Endothelial cell of umbilical vein (primary cell): ENCODE data around the gene CFAP20. TPM values are rescaled to one million over a fixed set of nuclear protein-coding genes. Genes with fewer than 3 reads are reported as not detected.
"Not testable (repeated sequence)": the region's sequence is repeated elsewhere in the genome, so short reads cannot be mapped to it uniquely, and the experiment has no call there.

Experiments used
- BruUV-seq: library from RNA; stranded (reverse); fragments of 400-500 nt; replicated peaks from 2 replicates; lab custom pipeline; 2021; lab: Mats Ljungman, UMichigan
- CTCF ChIA-PET: fragments of 300-600, 350-600 bp; sonication (Branson Sonifier 250); formaldehyde crosslinking; loops from one replicate; lab custom pipeline; 2021; ENCODE audit warnings: antibody characterized with exemption, inconsistent platforms; lab: Charles Lee
- POLR2A ChIA-PET: fragments of 300-600, 350-600 bp; sonication (Branson Sonifier 250); formaldehyde crosslinking; loops from one replicate; lab custom pipeline; 2021; ENCODE audit warnings: antibody characterized with exemption, inconsistent platforms; lab: Charles Lee
- DNase-seq: peaks from one replicate; pipeline ENCODE4 v3.0.0-alpha.2; 2011; ENCODE audit warnings: low read depth, low spot score
- FAIRE-seq: peaks from 2 replicates; lab custom pipeline; 2011; peaks lifted over from hg19 to GRCh38; lab: Jason Lieb, UNC
- H2AFZ ChIP-seq: 2 replicates; pipeline ENCODE4 v1.6.0; 2012; ENCODE audit warnings: low read depth, low read length, control low read depth, inconsistent platforms
- H3K27ac ChIP-seq: 2 replicates; pipeline ENCODE4 v1.5.1; 2011; ENCODE audit warnings: low read depth, mild to moderate bottlenecking, control low read depth, low read length, moderate library complexity; ENCODE audit not compliant: insufficient read depth
- H3K27me3 ChIP-seq, 2 experiments: 2 replicates each; pipeline versions ENCODE4 v1.6.0 to v1.6.1; 2011; ENCODE audit warnings: low read length in 2 of 2, mixed read lengths in 1 of 2; ENCODE audit not compliant: control insufficient read depth in 2 of 2, insufficient read depth in 2 of 2
- H3K36me3 ChIP-seq, 2 experiments: 2 replicates in 1 of 2; 3 replicates in 1 of 2; pipeline ENCODE4 v1.5.1; 2011; ENCODE audit warnings: low read length in 2 of 2, mild to moderate bottlenecking in 1 of 2, moderate library complexity in 1 of 2; ENCODE audit not compliant: control insufficient read depth in 2 of 2, insufficient read depth in 2 of 2; ENCODE audit errors: extremely low read depth in 1 of 2
- H3K4me1 ChIP-seq: 3 replicates; pipeline ENCODE4 v1.5.1; 2011; ENCODE audit warnings: mild to moderate bottlenecking, low read length; ENCODE audit not compliant: control insufficient read depth, insufficient read depth; ENCODE audit errors: extremely low read depth
- H3K4me2 ChIP-seq: 2 replicates; pipeline ENCODE4 v1.6.1; 2011; ENCODE audit warnings: low read length, control low read depth, mixed read lengths; ENCODE audit not compliant: insufficient read depth
- H3K4me3 ChIP-seq, 3 experiments: fragments of 200-600 bp in 1 of 3; sonication (generic), shearing (Covaris generic) in 1 of 3; replicated peaks in 1 of 3; 2 replicates each; pipeline ENCODE4 v1.5.1; 2011 to 2016; ENCODE audit warnings: control low read depth in 3 of 3, low read length in 3 of 3, mild to moderate bottlenecking in 2 of 3, inconsistent platforms in 1 of 3, low read depth in 1 of 3, moderate library complexity in 1 of 3; ENCODE audit not compliant: insufficient read depth in 1 of 3
- H3K79me2 ChIP-seq: 2 replicates; pipeline ENCODE4 v1.6.0; 2012; ENCODE audit warnings: low read length, inconsistent platforms; ENCODE audit not compliant: control insufficient read depth, insufficient read depth
- H3K9ac ChIP-seq: replicated peaks from 2 replicates; pipeline ENCODE3; 2011; ENCODE audit warnings: low read length, control low read depth; ENCODE audit not compliant: insufficient read depth; ENCODE audit errors: extremely low read depth
- H3K9me1 ChIP-seq: replicated peaks from 3 replicates; pipeline ENCODE4 v1.6.0; 2011; ENCODE audit warnings: mild to moderate bottlenecking, low read length; ENCODE audit not compliant: control insufficient read depth, insufficient read depth; ENCODE audit errors: extremely low read depth
- H3K9me3 ChIP-seq: replicated peaks from 2 replicates; pipeline ENCODE4 v1.5.1; 2012; ENCODE audit warnings: low read length, inconsistent platforms; ENCODE audit not compliant: control insufficient read depth, insufficient read depth
- H4K20me1 ChIP-seq: replicated peaks from 2 replicates; pipeline ENCODE3; 2011; ENCODE audit warnings: mild to moderate bottlenecking, low read length; ENCODE audit not compliant: control insufficient read depth, insufficient read depth; ENCODE audit errors: extremely low read depth
- EZH2 ChIP-seq: IDR thresholded peaks from 2 replicates; pipeline ENCODE4 v1.6.1; 2012; ENCODE audit warnings: borderline replicate concordance, low read depth, mild to moderate bottlenecking, moderate library complexity, low read length, inconsistent platforms; ENCODE audit not compliant: severe bottlenecking
- FOS ChIP-seq: IDR thresholded peaks from 2 replicates; pipeline ENCODE4 v1.6.1; 2011; ENCODE audit warnings: mild to moderate bottlenecking, low read length, moderate library complexity, borderline replicate concordance; ENCODE audit not compliant: insufficient read depth
- GATA2 ChIP-seq: IDR thresholded peaks from 2 replicates; pipeline ENCODE4 v1.7.0; 2011; ENCODE audit warnings: low read depth, mild to moderate bottlenecking, moderate library complexity, mixed read lengths, low read length; ENCODE audit not compliant: insufficient read length, insufficient read depth
- JUN ChIP-seq: IDR thresholded peaks from 2 replicates; pipeline ENCODE4 v1.6.1; 2011; ENCODE audit warnings: borderline replicate concordance, low read depth; ENCODE audit not compliant: insufficient read length, insufficient read depth
- MYC ChIP-seq: IDR thresholded peaks from one replicate; pipeline ENCODE4 v1.6.1; 2011; ENCODE audit warnings: mild to moderate bottlenecking, low read depth, low read length
- POLR2A ChIP-seq: IDR thresholded peaks from 2 replicates; pipeline ENCODE4 v1.6.1; 2012; ENCODE audit warnings: low read depth, mild to moderate bottlenecking, control low read depth, low read length
- POLR2AphosphoS5 ChIP-seq: IDR thresholded peaks from 2 replicates; pipeline ENCODE4 v1.6.1; 2012; ENCODE audit warnings: low read depth, mild to moderate bottlenecking, control low read depth, low read length, moderate library complexity; ENCODE audit not compliant: insufficient read depth
- dilution Hi-C: fragments of 300-500 bp; cut with MboI; formaldehyde crosslinking; loops from one replicate; pipeline ENCODE4 v1.15.0; 2019; ENCODE audit warnings: low sequenced_read_pairs; ENCODE audit not compliant: extremely low pct_ligation_motif_present
- intact Hi-C: fragments of 100-400 bp; cut with micrococcal nuclease; formaldehyde crosslinking; loops from one replicate; pipeline ENCODE4 v1.10.0; 2022
- polyA plus RNA-seq, 4 experiments: library from polyadenylated mRNA; depleted of rRNA in 3 of 4; stranded (reverse) in 3 of 4; unstranded in 1 of 4; fragments of >200 nt; gene quantifications; 2 replicates each; pipeline versions ENCODE4 v1.2.1 to v1.2.3, GENCODE V29; 2011 to 2012; ENCODE audit warnings: missing spikeins in 1 of 4
- total RNA-seq: library from RNA; stranded (reverse); gene quantifications from 2 replicates; pipeline ENCODE4 v1.2.3, GENCODE V29; 2021
- TF ChIP-seq, protein P1 (sequence below): IDR thresholded peaks from 2 replicates; pipeline ENCODE4 v1.6.1; 2011; ENCODE audit not compliant: insufficient read depth, insufficient read length
- TF ChIP-seq, protein P2 (sequence below), 2 donors: IDR thresholded peaks; 1 replicate in 1 of 2; 2 replicates in 1 of 2; pipeline ENCODE4 v1.5.1; 2011; ENCODE audit warnings: low read length in 2 of 2, mild to moderate bottlenecking in 2 of 2, moderate library complexity in 2 of 2, control low read depth in 1 of 2, inconsistent platforms in 1 of 2, low read depth in 1 of 2; ENCODE audit not compliant: insufficient read depth in 1 of 2; ENCODE audit errors: extremely low read depth in 1 of 2

Gene CFAP20
- total and polyA plus RNA-seq, 2 donors (not counting 3 experiments of a cell fraction or from before 2014, with no cell fraction given) = 44.7 to 70.9 TPM

DNA sequence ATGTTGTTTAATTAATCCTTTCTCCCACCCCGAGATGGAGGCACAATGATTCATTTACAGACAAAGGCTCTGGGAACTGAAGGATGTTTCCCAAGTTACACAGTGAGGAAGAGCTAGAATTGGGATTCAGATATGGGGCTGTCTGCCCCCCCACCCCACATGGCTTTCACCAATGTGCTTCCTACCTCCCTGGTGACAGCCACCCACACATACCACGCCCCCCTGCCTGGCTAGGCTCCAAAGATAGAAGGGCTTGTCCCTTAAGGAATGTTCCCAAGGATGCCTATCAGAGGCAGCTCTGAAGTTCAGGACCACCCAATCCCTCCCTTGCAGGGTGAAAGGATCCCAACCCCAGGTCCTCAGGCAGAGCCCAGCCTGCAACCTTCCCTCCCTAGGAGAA is 32.9 kb downstream of the CFAP20 start:
- H3K27ac ChIP-seq = no peak overlapping the region
- no peaks in the 10 kb centered on the region for H3K79me2 ChIP-seq
- H3K9ac ChIP-seq = no peak overlapping the region
- H4K20me1 ChIP-seq = no peaks in the 10 kb centered on the region
- no peaks in the 10 kb centered on the region for H3K9me3 ChIP-seq
- no peak overlapping the region for H3K4me2 ChIP-seq
- no peaks in the 10 kb centered on the region for H3K9me1 ChIP-seq
- ChIA-PET POLR2A (no interaction called here), CTCF (interaction anchor here (0.8 to 2.2 kb wide), 10 partner anchors 8 to 77 kb away, joined by 3 to 11 read pairs (median 6); no protein-coding TSS in a partner anchor)
- dilution Hi-C loops = no loop called here
- TF ChIP-seq FOS = no peak
- no peak for TF ChIP-seq POLR2A
- TF ChIP-seq, protein P1, sequence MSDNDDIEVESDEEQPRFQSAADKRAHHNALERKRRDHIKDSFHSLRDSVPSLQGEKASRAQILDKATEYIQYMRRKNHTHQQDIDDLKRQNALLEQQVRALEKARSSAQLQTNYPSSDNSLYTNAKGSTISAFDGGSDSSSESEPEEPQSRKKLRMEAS = no peak
- TF ChIP-seq MYC = no peak
- TF ChIP-seq JUN = no peak
- TF ChIP-seq, protein P2, sequence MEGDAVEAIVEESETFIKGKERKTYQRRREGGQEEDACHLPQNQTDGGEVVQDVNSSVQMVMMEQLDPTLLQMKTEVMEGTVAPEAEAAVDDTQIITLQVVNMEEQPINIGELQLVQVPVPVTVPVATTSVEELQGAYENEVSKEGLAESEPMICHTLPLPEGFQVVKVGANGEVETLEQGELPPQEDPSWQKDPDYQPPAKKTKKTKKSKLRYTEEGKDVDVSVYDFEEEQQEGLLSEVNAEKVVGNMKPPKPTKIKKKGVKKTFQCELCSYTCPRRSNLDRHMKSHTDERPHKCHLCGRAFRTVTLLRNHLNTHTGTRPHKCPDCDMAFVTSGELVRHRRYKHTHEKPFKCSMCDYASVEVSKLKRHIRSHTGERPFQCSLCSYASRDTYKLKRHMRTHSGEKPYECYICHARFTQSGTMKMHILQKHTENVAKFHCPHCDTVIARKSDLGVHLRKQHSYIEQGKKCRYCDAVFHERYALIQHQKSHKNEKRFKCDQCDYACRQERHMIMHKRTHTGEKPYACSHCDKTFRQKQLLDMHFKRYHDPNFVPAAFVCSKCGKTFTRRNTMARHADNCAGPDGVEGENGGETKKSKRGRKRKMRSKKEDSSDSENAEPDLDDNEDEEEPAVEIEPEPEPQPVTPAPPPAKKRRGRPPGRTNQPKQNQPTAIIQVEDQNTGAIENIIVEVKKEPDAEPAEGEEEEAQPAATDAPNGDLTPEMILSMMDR (IDR thresholded peaks at IDR 0.05; ENCODE audit: extremely low read depth in 1 of 2, insufficient read depth in 1 of 2, low read depth in 1 of 2, low read length in 2 of 2) = no peak
- TF ChIP-seq GATA2 = no peak
- no peak for TF ChIP-seq EZH2
- TF ChIP-seq POLR2AphosphoS5 = no peak
- no peaks in the 10 kb centered on the region for H3K36me3 ChIP-seq
- no peak overlapping the region for H2AFZ ChIP-seq
- H3K4me1 ChIP-seq = no peaks in the 10 kb centered on the region
- no peak for DNase-seq
- BruUV-seq = no TSS peak
- H3K4me3 ChIP-seq = no peak overlapping the region
- intact Hi-C loops = loop anchor here (2.0 kb wide), 2 partner anchors 33 to 69 kb away; partner anchors contain the start of gene CFAP20
- no peaks in the 10 kb centered on the region for H3K27me3 ChIP-seq
- FAIRE-seq = no peak

DNA sequence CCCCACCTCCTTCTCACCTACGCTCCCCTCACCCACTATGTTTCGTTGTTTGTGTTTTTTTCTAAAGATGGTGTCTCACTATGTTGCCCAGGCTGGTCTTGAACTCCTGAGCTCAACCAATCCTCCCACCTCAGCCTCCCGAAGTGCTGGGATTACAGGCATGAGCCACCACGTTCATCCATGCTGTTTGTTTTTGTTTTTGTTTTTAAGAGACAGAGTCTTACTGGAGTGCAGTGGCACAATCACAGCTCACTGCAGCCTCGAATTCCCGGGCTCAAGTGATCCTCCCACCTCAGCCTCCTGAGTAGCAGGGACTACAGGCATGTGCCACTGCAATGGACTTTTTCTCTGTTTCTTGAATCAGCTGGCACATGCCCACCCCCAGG is 33.6 kb downstream of the CFAP20 start:
- H2AFZ ChIP-seq, H3K36me3 ChIP-seq, dilution Hi-C loops, H3K4me3 ChIP-seq, H4K20me1 ChIP-seq, H3K4me1 ChIP-seq, POLR2A ChIA-PET, FAIRE-seq, intact Hi-C loops, H3K9ac ChIP-seq, H3K9me1 ChIP-seq, H3K4me2 ChIP-seq, H3K27me3 ChIP-seq, BruUV-seq, H3K9me3 ChIP-seq, H3K27ac ChIP-seq, H3K79me2 ChIP-seq, DNase-seq: not testable (repeated sequence)
- CTCF ChIA-PET = interaction anchor here (2.1 kb wide), 1 partner anchor 26 kb away, joined by 11 read pairs; no protein-coding TSS in a partner anchor
